HG02938 (cell line): ENCODE results near the gene BAX.

Experiments used
- ATAC-seq: cut with Tn5 transposase; IDR thresholded peaks from one replicate; pipeline ENCODE4 v1.9.1; 2021; ENCODE audit warnings: mild to moderate bottlenecking, moderate library complexity; ENCODE audit not compliant: unreplicated experiment

Gene BAX

GRCh38 chr19:48977061-48977460 lies 22.4 kb downstream of the BAX start:
- no peak for ATAC-seq

- ATAC-seq, result no peak
These were observed 27.6 kb downstream of the BAX start for GRCh38 chr19:48982280-48982679.

DNA sequence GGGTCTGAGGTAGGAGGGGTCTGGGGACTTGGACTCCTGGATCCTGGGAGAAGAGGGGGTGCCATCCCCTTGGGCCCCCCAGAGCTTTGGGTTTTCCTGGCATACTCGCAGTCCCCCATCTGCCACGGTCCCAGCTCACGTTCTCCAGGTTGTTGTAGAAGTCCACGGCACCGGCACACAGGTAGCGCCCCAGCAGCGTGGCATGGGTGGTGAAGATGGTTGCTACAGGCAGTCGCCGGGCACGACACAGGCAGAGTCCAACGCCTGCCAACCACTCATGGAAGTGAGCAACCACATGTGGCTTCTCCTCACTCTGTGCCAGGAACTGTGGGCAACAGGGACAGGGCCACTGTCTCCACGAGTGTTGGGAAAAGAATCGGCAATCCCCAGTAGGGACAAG lies 31.0 kb downstream of the BAX start:
- ATAC-seq, result no peak

GRCh38 chr19:48986211-48986610 lies 31.5 kb downstream of the BAX start:
- no peak for ATAC-seq

DNA sequence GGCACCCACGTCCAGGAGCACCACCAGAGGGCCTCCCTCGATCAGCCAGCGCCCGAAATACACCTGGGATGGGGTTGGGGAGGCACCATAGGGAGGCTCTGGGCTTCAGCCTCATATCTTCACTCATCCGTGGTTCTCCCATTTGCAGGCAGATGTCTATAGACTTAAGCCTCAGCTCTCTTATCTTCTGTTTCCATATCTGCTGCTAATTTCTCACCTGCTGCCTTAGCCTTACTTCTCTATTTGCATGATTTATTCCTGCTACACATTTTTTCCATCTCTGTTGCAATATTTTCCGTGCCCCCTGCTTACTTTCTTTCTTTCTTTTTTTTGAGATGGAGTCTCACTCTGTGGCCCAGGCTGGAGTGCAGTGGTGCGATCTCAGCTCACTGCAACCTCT lies 32.6 kb downstream of the BAX start:
- no peak for ATAC-seq

- ATAC-seq, result no peak
These were observed 33.6 kb downstream of the BAX start for GRCh38 chr19:48988286-48988685.

DNA sequence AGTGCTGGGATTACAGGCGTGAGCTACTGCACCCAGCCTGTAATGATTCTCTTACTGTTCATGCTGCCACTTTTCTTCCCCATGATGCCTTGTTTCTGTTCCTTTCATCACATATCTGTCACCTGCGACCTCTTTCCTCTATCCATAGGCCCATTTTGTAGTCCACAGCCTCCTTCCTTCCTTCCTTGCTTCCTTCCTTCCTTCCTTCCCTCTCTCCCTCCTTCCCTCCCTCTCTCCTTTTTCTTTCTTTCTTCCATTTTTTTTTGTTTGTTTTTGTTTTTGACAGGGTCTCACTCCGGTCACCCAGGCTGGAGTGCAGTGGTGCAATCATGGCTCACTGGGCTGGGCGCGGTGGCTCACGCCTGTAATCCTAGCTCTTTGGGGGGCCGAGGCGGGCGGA lies 34.2 kb downstream of the BAX start:
- no peak for ATAC-seq

DNA sequence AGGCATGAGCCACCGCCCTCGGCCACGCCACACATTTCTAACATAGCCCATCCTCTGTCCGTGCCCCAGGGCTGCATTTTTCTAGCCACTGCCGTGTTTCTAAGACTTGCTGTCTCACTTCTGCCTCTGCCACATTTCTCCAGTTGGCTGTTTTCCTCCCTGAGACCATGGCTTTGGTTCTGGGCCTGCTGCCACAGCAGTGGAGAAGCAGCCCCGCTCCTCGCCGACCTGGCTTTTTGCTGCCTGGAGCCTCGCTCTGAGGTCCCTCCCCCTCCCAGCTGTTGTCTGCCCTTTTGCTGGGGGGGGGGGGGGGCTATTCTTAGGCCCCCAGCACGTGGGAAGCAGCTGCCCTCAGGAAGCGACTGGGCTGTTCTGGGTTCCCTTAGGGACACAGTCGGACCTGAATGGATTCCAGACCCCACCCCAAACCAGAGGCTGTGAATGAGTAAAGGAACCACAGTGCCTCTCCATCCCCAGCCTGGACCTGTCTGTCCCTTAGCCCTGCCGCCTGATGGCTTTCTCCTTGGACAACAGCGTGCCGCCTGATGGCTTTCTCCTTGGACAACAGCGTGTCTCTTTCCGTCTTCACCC lies 35.1 kb downstream of the BAX start:
- ATAC-seq, result no peak

GRCh38 chr19:48990400-48990799 lies 35.7 kb downstream of the BAX start:
- ATAC-seq, result no peak

DNA sequence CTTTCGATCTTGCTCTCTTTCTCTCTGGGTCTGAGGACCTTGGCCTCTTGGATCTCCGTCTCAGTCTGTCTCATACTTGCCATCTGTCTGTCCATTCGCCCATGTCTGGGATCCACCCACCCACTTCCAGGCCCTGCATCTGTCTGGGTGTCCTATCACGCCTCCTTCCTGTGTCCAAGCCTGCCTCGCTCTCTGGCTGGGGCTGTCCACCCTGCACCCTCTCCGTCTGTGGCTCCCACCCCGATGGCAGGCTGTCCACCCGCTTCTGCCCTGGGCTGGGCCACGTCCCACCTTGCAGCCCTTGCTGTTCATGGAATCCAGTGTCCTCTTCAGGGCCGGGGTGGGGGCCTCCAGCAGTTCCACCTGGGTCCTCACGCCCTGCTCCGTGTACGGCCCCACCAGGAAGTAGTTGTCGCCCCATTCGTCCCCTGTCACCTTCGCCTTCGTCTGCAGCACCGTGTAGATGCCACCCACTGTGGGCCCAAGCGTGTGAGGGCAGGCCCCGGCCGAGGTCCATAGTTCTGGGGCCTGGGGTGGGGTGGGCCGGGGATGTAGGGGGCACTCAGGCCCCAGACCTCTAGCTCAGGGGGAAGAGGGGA lies 36.4 kb downstream of the BAX start:
- ATAC-seq, result no peak

DNA sequence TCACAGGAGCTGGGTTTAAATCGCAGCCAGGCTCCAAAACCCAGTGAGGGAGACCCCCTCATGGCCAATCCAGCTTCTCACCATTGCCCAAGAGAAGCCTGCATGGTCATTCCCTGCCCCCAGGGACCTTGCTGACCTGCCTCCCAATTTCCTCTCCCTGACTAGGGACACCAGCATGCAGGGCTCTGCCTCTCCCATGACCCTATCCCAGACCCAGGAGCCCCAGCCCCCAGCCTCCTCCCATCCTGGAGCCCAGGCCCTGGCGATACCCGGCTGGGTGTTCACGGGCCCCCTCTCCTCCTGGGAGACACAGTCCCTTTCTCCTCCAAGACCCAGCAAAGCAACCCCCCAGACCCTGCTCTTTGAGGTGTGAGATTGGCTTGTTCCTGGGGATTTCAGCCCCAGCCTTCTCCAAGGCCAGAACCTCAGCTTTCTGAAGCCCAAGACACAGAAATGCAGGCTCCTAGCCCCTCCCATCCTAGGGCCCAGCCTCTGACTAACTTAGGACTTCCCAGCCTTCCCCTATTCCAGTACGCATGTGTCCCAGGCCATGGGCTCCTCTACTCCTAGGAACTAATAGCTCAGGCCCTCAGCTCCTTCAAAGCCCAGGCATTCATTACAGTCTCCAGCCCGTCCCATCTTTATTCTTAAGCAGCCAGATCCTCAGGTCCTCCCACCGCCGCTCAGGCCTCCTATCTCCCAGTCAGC lies 37.4 kb downstream of the BAX start:
- ATAC-seq, result no peak

- ATAC-seq, result peak; percentile 6
These were observed 38.0 kb downstream of the BAX start for GRCh38 chr19:48992581-48993174.

- ATAC-seq, result peak; percentile 87
These were observed 38.7 kb downstream of the BAX start, which contains the start of the genes GYS1 and RUVBL2 for GRCh38 chr19:48993175-48994034. Gene GYS1 (minus strand): TSS chr19:48993309. CDS start chr19:48993112, 197 bp downstream. Gene RUVBL2 (plus strand): TSS chr19:48993887. CDS start chr19:48993912, 25 bp downstream.

GRCh38 chr19:48994035-48994386 lies 39.3 kb downstream of the BAX start:
- no peak for ATAC-seq

GRCh38 chr19:48997972-48998371 lies 43.3 kb downstream of the BAX start:
- ATAC-seq, result no peak

GRCh38 chr19:48999481-49000325 lies 45.0 kb downstream of the BAX start:
- no peak for ATAC-seq

DNA sequence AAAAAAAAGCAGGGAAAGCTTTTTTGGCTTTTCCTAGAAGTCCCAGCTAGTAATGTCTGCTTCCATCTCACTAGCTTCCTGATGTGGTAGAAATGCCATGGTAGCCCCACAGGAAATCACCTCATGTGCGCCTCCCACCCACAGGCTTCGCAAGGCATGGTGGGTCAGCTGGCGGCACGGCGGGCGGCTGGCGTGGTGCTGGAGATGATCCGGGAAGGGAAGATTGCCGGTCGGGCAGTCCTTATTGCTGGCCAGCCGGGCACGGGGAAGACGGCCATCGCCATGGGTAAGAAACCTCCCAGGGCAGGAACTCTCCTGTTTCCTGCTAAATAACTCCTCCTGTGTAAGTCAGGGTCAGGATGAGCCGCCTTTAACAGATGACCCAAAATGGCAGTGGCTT lies 49.5 kb downstream of the BAX start:
- ATAC-seq, result no peak

DNA sequence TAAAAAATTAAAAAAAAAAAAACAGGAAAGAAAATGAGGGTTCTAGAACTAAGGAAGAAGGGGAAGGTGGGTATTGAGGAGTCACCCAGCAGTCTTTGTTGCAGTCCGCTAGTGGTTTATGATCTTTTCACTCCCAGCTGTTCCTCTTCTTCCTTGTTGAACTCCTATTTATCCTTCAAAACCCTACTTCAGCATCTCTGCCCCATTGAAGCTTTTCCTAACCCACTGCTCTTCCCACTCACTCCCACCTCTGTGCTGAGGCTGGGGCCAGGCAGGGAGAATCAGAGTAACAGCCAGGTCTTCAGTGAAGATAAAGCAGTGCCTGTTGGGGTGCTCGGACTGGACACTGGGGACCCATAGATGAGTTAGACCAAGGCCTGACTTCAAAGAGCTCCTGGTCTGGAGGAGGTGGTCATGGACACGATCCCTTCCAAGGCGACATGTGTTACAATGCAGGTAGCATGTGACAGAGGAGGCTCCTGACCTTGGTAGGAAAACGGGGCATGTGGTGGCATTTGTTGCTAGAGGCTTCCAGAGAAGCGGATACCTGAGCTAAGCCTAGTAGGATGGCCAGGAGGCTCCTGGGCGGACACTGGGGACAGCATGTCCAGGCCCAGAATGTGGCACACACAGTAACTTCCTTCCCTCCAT lies 50.4 kb downstream of the BAX start:
- no peak for ATAC-seq

DNA sequence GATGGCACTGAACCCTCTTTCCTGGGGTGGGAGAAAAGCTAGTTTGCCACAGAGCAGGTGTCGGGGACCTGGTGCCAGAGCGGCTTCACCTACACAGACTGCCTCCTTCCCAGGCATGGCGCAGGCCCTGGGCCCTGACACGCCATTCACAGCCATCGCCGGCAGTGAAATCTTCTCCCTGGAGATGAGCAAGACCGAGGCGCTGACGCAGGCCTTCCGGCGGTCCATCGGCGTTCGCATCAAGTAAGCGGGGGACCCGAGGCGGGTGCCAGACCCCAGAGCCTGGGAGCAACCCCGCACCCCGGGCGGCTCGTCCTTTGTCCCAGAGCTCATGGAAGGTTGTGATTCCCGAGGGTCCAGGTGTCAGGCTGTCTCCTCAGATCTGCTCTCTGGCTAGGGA lies 52.2 kb downstream of the BAX start:
- ATAC-seq, result no peak

GRCh38 chr19:49009828-49010227 lies 55.2 kb downstream of the BAX start:
- no peak for ATAC-seq
